Cardiac muscle cell (in vitro differentiated cells and primary cell): ENCODE results near the gene ODC1. TPM values are rescaled to one million over a fixed set of nuclear protein-coding genes. Genes with fewer than 3 reads are reported as not detected.

ENCODE experiments used
- DNase-seq, 2 donors: peaks; one replicate each; pipeline versions ENCODE4 v3.0.0 to v3.0.0-alpha.2; 2010 to 2017; ENCODE audit warnings: low read depth in 1 of 2, low spot score in 1 of 2
- H3K27ac ChIP-seq: fragments of 200-600 bp; sonication (generic); 2 replicates; pipeline ENCODE4 v1.5.1; 2016
- H3K27me3 ChIP-seq: fragments of 200-600 bp; sonication (generic); 2 replicates; pipeline ENCODE4 v1.6.0; 2016; ENCODE audit warnings: control low read depth
- H3K36me3 ChIP-seq: fragments of 200-600 bp; sonication (generic); 2 replicates; pipeline ENCODE4 v1.5.1; 2016; ENCODE audit warnings: control low read depth
- H3K4me1 ChIP-seq: fragments of 200-600 bp; sonication (generic); 2 replicates; pipeline ENCODE4 v1.8.1; 2017; ENCODE audit warnings: low read depth, mild to moderate bottlenecking, mixed run types
- H3K4me3 ChIP-seq: fragments of 200-600 bp; sonication (generic); 2 replicates; pipeline ENCODE4 v1.5.1; 2016; ENCODE audit warnings: mild to moderate bottlenecking
- H3K9me3 ChIP-seq: fragments of 200-600 bp; sonication (generic); 2 replicates; pipeline ENCODE4 v1.5.1; 2017; ENCODE audit warnings: low read depth, mild to moderate bottlenecking, control low read depth
- polyA plus RNA-seq: library from polyadenylated mRNA; unstranded; fragments of >200 nt; fragmentation: Nextera tagmentation; extraction: Ambion mirVana; gene quantifications from 2 replicates; pipeline ENCODE4 v1.2.1, GENCODE V29; 2016
- total RNA-seq: library from RNA; depleted of rRNA; stranded (reverse); fragments of >200 nt; gene quantifications from 2 replicates; pipeline ENCODE4 v1.2.3, GENCODE V29; 2016
- TF ChIP-seq, protein P1 (sequence below): IDR thresholded peaks from 2 replicates; pipeline ENCODE4 v1.5.1; 2012; ENCODE audit warnings: low read depth, mild to moderate bottlenecking, low read length

ODC1 gene
- total and polyA plus RNA-seq, 2 experiments from 2014 or later = 117 to 129 TPM

DNA sequence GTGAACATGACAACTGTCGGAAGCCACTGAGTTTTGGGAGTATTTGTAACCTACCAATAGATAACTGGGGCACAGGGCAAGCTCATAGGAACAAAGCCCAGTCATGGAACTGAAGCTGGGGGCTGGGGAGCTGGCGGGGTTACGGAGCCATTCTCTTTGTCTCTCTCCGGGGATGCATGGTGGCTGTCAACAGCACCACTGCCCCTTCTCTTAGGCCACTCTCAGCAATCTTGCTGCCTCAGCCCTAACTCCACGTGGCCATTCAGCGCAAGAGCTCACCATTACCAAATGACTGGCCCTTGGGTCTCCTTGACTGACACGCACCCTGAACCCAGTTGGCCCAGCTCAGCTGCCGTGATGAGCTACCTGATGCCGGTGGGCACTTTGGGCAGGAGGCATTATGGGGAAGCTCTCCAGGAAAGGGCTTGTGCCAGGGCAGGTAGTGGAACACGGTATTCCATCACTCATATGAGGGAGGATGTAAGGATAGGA lies 33.6 kb upstream of the ODC1 start:
- Histone ChIP-seq H3K4me3 (no peak overlapping the region), H3K27ac (no peak overlapping the region), H3K27me3 (peaks cover 50% of the 10 kb centered on the region), H3K36me3 (no peaks in the 10 kb centered on the region), H3K4me1 (no peaks in the 10 kb centered on the region), H3K9me3 (no peaks in the 10 kb centered on the region)
- DNase-seq = no peak
- TF ChIP-seq, protein P1, sequence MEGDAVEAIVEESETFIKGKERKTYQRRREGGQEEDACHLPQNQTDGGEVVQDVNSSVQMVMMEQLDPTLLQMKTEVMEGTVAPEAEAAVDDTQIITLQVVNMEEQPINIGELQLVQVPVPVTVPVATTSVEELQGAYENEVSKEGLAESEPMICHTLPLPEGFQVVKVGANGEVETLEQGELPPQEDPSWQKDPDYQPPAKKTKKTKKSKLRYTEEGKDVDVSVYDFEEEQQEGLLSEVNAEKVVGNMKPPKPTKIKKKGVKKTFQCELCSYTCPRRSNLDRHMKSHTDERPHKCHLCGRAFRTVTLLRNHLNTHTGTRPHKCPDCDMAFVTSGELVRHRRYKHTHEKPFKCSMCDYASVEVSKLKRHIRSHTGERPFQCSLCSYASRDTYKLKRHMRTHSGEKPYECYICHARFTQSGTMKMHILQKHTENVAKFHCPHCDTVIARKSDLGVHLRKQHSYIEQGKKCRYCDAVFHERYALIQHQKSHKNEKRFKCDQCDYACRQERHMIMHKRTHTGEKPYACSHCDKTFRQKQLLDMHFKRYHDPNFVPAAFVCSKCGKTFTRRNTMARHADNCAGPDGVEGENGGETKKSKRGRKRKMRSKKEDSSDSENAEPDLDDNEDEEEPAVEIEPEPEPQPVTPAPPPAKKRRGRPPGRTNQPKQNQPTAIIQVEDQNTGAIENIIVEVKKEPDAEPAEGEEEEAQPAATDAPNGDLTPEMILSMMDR = no peak

DNA sequence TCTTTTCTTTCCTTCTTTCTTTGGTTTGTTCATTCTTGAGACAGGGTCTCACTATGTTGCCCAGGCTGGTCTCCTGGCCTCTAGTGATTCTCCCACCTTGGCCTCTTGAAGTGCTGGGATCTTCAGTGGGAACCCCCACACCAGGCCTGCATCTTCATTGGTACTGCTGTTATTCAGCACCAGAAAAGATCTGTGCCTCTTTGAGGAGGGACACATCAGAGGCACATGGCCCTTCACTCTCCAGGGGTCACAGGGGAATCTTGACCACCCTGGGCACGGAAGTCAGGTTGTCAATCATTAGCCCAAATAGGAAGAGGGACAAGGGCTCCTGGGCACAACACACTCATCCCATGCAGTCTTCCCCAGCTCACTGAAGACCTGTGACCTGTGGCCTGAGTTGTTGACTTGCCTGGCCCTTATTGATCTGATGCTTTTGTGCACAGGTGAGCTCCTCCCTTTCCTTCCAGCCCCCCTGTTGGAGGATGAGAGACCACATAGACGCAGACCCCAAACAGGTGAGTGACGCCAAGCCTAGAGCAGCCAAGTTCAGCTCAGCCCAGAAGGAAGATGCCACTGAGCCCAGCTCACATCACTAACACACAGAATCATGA lies 33.0 kb upstream of the ODC1 start:
- DNase-seq = no peak
- TF ChIP-seq, protein P1 = no peak
- no peak overlapping the region for H3K27ac ChIP-seq
- H3K9me3 ChIP-seq = no peaks in the 10 kb centered on the region
- no peak overlapping the region for H3K4me3 ChIP-seq
- H3K27me3 ChIP-seq = peaks cover 50% of the 10 kb centered on the region
- H3K4me1 ChIP-seq = no peaks in the 10 kb centered on the region
- H3K36me3 ChIP-seq = no peaks in the 10 kb centered on the region

DNA sequence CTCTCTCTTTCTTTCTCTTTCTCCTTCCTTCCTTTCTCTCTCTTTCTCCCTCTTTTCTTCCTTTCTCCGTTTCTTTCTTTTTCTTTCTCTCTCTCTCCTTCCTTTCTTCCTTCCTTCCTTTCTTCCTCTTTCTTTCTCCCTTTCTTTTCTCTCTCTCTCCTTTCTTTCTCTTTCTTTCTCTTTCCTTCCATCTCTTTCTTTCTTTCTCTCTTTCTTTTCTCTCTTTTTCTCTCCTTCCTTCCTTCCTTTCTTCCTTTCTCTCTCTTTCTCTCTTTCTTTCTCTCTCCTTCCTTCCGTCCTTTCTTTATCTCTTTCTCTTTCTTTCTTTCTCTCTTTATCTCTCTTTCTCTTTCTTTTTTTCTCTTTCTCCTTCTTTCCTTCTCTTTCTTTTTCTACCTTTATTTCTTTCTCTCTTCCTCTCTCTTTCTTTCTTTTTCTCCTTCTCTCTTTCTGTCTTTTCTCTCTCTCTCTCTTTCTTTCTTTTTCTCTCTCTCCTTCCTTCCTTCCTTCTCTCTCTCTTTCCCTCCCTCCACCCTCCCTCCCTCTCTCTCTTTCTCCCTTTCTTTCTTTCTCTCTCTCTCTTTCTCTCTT lies 32.3 kb upstream of the ODC1 start:
- TF ChIP-seq, protein P1 = no peak
- Histone ChIP-seq H3K27me3 (peaks cover 46% of the 10 kb centered on the region), H3K4me1 (no peaks in the 10 kb centered on the region), H3K4me3 (no peak overlapping the region), H3K27ac (no peak overlapping the region), H3K36me3 (no peaks in the 10 kb centered on the region), H3K9me3 (no peaks in the 10 kb centered on the region)
- no peak for DNase-seq

DNA sequence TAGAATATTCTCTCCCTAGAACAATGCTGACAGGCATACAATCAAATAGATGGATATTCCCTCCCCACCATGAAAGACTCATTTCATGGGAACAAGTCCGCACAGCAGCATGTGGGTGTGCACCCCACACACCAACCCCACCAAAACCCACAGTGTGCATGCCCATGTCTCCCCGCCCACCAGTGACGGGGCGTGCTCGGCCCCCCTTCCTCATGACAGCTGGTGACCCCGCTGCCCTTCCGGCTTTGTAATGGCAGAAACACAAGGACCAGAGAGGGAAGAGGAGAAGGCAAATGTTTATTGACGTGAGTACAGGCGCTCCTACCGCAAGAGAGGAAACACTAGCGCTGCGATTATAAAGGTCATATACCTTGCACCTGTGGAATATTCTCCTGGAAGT lies 30.8 kb upstream of the ODC1 start:
- H3K27me3 ChIP-seq = peaks cover 35% of the 10 kb centered on the region
- no peaks in the 10 kb centered on the region for H3K9me3 ChIP-seq
- no peak overlapping the region for H3K4me3 ChIP-seq
- H3K4me1 ChIP-seq = no peaks in the 10 kb centered on the region
- TF ChIP-seq, protein P1 = no peak
- no peak overlapping the region for H3K27ac ChIP-seq
- DNase-seq = no peak
- H3K36me3 ChIP-seq = no peaks in the 10 kb centered on the region

DNA sequence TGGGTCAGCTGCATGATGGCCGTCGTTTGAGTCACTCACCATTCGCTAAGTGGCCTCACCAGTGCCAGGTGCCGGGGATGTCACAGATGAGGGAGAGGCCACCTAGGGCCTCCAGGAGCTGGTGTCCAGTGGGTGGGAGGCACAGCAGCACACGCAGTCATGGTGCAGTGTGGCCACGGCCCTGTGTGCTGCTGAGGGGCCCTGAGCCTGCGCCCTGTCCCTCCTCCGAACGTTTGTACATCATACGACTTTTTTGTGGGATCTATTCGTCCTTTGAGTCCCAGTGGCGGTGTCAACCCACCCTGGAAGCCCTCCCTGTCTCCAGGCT lies 30.1 kb upstream of the ODC1 start:
- Histone ChIP-seq H3K4me3 (no peak overlapping the region), H3K27me3 (peaks cover 31% of the 10 kb centered on the region), H3K36me3 (no peaks in the 10 kb centered on the region), H3K27ac (no peak overlapping the region), H3K4me1 (no peaks in the 10 kb centered on the region), H3K9me3 (no peaks in the 10 kb centered on the region)
- no peak for DNase-seq
- TF ChIP-seq, protein P1 = no peak
